GM19193 (cell line): ENCODE measurements around the gene PSMB4.

Experiments used
- POLR2A ChIP-seq: IDR thresholded peaks from 4 replicates; pipeline ENCODE4 v1.6.1; 2011; ENCODE audit not compliant: insufficient read depth, insufficient read length; ENCODE audit errors: extremely low read depth

The PSMB4 gene

GRCh38 chr1:151418081-151418480 lies 18.7 kb downstream of the PSMB4 start:
- no peak for TF ChIP-seq POLR2A

- TF ChIP-seq POLR2A, result no peak
Measured at GRCh38 chr1:151419819-151420218, 20.4 kb downstream of the PSMB4 start.

GRCh38 chr1:151425103-151425502 lies 25.7 kb downstream of the PSMB4 start:
- no peak for TF ChIP-seq POLR2A

GRCh38 chr1:151428068-151428467 lies 28.7 kb downstream of the PSMB4 start:
- TF ChIP-seq POLR2A, result no peak

GRCh38 chr1:151435174-151435573 lies 35.8 kb downstream of the PSMB4 start:
- TF ChIP-seq POLR2A, result no peak

- TF ChIP-seq POLR2A, result no peak
Measured at GRCh38 chr1:151436985-151437384, 37.6 kb downstream of the PSMB4 start.

GRCh38 chr1:151443846-151444782 lies 44.7 kb downstream of the PSMB4 start:
- no peak for TF ChIP-seq POLR2A

- no peak for TF ChIP-seq POLR2A
Measured at GRCh38 chr1:151444783-151445177, 45.4 kb downstream of the PSMB4 start.

GRCh38 chr1:151447696-151448095 lies 48.3 kb downstream of the PSMB4 start:
- TF ChIP-seq POLR2A, result no peak
